Lower lobe of right lung (tissue), 2 donors: ENCODE results near the gene PTPMT1. TPM values are rescaled to one million over a fixed set of nuclear protein-coding genes. Genes with fewer than 3 reads are reported as not detected.
A peak's percentile ranks its signal among the peaks of the same experiment; 100 is the strongest.
"Not testable (repeated sequence)": the region's sequence is repeated elsewhere in the genome, so short reads cannot be mapped to it uniquely, and the experiment has no call there.

Experiments used
- ATAC-seq, 2 donors: fragments of 200-7000 bp; cut with Tn5 transposase; one replicate each; pipeline ENCODE4 v1.9.1; 2020 to 2022; ENCODE audit warnings: mild to moderate bottlenecking in 2 of 2, moderate library complexity in 2 of 2
- DNase-seq: peaks from one replicate; pipeline ENCODE4 v3.0.0-alpha.2; 2020
- H3K27ac ChIP-seq: fragments of 200-600 bp; one replicate; pipeline ENCODE4 v1.8.0; 2022
- H3K27me3 ChIP-seq: fragments of 200-600 bp; one replicate; pipeline ENCODE4 v1.8.0; 2022; ENCODE audit warnings: low read depth
- H3K36me3 ChIP-seq: fragments of 200-600 bp; one replicate; pipeline ENCODE4 v1.8.0; 2022; ENCODE audit warnings: mild to moderate bottlenecking
- H3K4me1 ChIP-seq: fragments of 200-600 bp; one replicate; pipeline ENCODE4 v1.8.0; 2022
- H3K4me3 ChIP-seq: fragments of 200-600 bp; one replicate; pipeline ENCODE4 v1.8.0; 2022; ENCODE audit warnings: mild to moderate bottlenecking
- H3K9me3 ChIP-seq: fragments of 200-600 bp; one replicate; pipeline ENCODE4 v1.8.0; 2022
- intact Hi-C: fragments of 100-400 bp; cut with DNase I; formaldehyde crosslinking; loops from one replicate; pipeline ENCODE4 v1.11.0; 2022
- total RNA-seq: library from RNA; stranded (reverse); fragmentation: NEBNext Ultra II Directional; extraction: Animal tissue kit (Norgen Biotek cat#: 25700); gene quantifications from one replicate; pipeline ENCODE4 v1.2.1, GENCODE V29; 2021
- TF ChIP-seq, protein P1 (sequence below): fragments of 200-600 bp; IDR thresholded peaks from one replicate; pipeline ENCODE4 v1.8.0; 2022; ENCODE audit warnings: antibody characterized with exemption, mild to moderate bottlenecking
- donor health status: DM: no; HTN: yes; CAD: no; lungs with severe emphysema.

Gene PTPMT1
- total RNA-seq, 1 donor from 2014 or later: 78.1 TPM

GRCh38 chr11:47551086-47551485 lies 14.3 kb upstream of the PTPMT1 start:
- H3K27me3 ChIP-seq: no peaks in the 10 kb centered on the region
- H3K36me3 ChIP-seq: peaks cover 4% of the 10 kb centered on the region
- DNase-seq (no peak), ATAC-seq (no peak)
- H3K4me3 ChIP-seq: peak overlapping the region; percentile 96
- H3K9me3 ChIP-seq: no peaks in the 10 kb centered on the region
- H3K4me1 ChIP-seq: peaks cover 53% of the 10 kb centered on the region
- TF ChIP-seq, protein P1, sequence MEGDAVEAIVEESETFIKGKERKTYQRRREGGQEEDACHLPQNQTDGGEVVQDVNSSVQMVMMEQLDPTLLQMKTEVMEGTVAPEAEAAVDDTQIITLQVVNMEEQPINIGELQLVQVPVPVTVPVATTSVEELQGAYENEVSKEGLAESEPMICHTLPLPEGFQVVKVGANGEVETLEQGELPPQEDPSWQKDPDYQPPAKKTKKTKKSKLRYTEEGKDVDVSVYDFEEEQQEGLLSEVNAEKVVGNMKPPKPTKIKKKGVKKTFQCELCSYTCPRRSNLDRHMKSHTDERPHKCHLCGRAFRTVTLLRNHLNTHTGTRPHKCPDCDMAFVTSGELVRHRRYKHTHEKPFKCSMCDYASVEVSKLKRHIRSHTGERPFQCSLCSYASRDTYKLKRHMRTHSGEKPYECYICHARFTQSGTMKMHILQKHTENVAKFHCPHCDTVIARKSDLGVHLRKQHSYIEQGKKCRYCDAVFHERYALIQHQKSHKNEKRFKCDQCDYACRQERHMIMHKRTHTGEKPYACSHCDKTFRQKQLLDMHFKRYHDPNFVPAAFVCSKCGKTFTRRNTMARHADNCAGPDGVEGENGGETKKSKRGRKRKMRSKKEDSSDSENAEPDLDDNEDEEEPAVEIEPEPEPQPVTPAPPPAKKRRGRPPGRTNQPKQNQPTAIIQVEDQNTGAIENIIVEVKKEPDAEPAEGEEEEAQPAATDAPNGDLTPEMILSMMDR: no peak
- intact Hi-C loops: no loop called here
- H3K27ac ChIP-seq: peak overlapping the region; percentile 8

- Histone ChIP-seq H3K27me3 (no peaks in the 10 kb centered on the region), H3K27ac (peak overlapping the region; percentile 91), H3K36me3 (no peaks in the 10 kb centered on the region), H3K9me3 (no peaks in the 10 kb centered on the region), H3K4me3 (peak overlapping the region; percentile 96), H3K4me1 (peaks cover 46% of the 10 kb centered on the region)
- intact Hi-C loops: no loop called here
- peak; percentile 39 to 41 for ATAC-seq
- no peak for DNase-seq
- TF ChIP-seq, protein P1: no peak
Observed at GRCh38 chr11:47552056-47552565, 13.3 kb upstream of the PTPMT1 start.

DNA sequence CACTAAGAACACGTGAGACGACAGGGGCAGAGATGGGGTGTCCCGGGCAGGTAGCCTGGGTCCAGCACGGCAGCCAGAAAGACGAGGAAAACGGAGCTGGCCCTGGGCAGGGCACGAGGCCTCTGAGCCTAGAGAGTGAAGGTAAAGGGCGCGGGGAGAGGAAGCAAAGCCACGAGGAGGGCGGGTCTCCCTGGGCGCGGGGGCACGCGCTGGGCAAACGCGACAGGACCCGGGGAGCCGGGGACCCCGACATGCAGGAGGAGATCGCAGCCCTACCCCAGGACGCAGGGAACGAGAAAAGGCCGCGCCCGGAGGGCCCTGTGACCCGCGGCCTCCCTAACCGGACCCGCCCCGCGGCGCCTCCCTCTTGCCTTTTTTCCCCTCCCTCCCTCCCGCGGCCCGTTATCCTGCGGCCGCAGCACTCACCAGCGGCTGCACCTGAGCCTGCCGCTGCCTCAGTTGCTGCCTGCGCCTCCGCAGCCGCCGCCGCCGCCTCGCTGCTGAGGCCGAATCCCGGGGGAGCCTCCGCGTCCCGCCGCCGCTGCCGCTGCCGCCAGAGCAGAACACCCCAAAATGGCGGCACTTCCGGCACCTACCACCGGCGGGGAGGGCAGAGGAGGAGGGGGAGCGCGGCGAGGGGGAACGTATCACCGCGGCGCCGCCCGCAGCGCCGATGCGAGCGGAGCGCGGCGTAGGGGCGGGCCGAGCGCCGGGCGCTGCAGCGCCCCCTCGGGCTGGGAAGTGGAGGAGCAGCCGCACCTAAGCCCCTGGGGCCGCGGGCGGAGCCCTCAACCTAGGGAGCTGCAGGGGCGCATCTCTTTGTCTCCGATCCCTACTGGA lies 12.6 kb upstream of the PTPMT1 start, which contains the start of gene CELF1:
Gene CELF1, minus strand, starts transcription at position 567 of the 840 bp plus-strand sequence. CDS start 53,609 bp downstream, outside the sequence.
- ATAC-seq: peak; percentile 99 to 100
- H3K4me3 ChIP-seq: peak within 1 kb of the TSS; percentile 96
- peak within 1 kb of the TSS; percentile 91 for H3K27ac ChIP-seq
- H3K27me3 ChIP-seq: no peaks in the 10 kb centered on the region
- no peaks in the 10 kb centered on the region for H3K9me3 ChIP-seq
- TF ChIP-seq, protein P1: peak; percentile 93
- DNase-seq: peak; percentile 95
- H3K36me3 ChIP-seq: no peaks in the 10 kb centered on the region
- H3K4me1 ChIP-seq: peaks cover 39% of the 10 kb centered on the region
- intact Hi-C loops: no loop called here

DNA sequence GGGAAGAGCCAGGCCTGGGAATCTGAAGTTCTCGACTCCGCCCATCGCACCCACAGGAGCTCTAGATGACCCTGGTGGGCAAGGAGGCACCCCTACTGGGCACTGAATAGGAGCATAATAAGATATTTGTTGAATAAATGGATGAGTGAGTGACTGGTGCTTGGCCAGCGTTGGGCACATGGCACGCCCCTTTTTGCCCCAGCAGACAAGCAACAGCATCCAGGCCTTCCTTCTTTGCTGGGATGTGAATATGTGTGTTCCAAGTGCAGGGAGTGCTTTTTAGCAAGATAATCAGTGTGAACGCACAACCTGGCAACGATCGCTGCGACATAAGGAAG lies 12.0 kb upstream of the PTPMT1 start:
- intact Hi-C loops: no loop called here
- peak; percentile 35 to 42 for ATAC-seq
- Histone ChIP-seq H3K4me3 (peak overlapping the region; percentile 96), H3K27me3 (no peaks in the 10 kb centered on the region), H3K27ac (peak overlapping the region; percentile 91), H3K4me1 (peaks cover 33% of the 10 kb centered on the region), H3K9me3 (no peaks in the 10 kb centered on the region), H3K36me3 (no peaks in the 10 kb centered on the region)
- TF ChIP-seq, protein P1: peak; percentile 35
- no peak for DNase-seq

DNA sequence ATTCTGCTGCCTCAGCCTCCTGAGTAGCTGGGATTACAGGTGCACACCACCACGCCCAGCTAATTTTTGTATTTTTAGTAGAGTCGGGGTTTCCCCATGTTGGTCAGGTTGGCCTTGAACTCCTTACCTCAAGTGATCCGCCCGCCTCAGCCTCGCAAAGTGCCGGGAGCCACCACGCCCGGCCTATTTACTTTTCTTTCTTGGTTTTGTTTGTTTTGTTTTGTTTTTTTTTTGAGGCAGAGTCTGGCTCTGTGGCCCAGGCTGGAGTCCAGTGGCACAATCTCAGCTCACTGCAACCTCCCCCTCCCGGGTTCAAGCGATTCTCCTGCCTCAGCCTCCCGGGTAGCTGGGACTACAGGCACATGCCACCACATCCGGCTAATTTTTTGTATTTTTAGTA lies 8.4 kb upstream of the PTPMT1 start:
- H3K27ac ChIP-seq, DNase-seq, H3K36me3 ChIP-seq, H3K4me1 ChIP-seq, H3K9me3 ChIP-seq, H3K4me3 ChIP-seq, H3K27me3 ChIP-seq, ATAC-seq, intact Hi-C loops: not testable (repeated sequence)

GRCh38 chr11:47558695-47559094 lies 6.7 kb upstream of the PTPMT1 start:
- no peaks in the 10 kb centered on the region for H3K27me3 ChIP-seq
- intact Hi-C loops: no loop called here
- H3K4me1 ChIP-seq: peaks cover under 1% of the 10 kb centered on the region
- H3K27ac ChIP-seq: no peak overlapping the region
- no peak for ATAC-seq
- DNase-seq: no peak
- H3K4me3 ChIP-seq: no peak overlapping the region
- H3K36me3 ChIP-seq: no peaks in the 10 kb centered on the region
- TF ChIP-seq, protein P1: no peak
- H3K9me3 ChIP-seq: no peaks in the 10 kb centered on the region
